Activated naive CD4-positive, alpha-beta T cell treated with anti-CD3 and anti-CD28 coated beads, Interleukin-2, amount 50 U/mL, for 72 hours (primary cell): ENCODE measurements around the gene MARCO. TPM values are rescaled to one million over a fixed set of nuclear protein-coding genes. Genes with fewer than 3 reads are reported as not detected.
"Not testable (repeated sequence)": the region's sequence is repeated elsewhere in the genome, so short reads cannot be mapped to it uniquely, and the experiment has no call there.

Experiments used
- ATAC-seq, 2 donors: fragments of 150-1000 bp; cut with Tn5 transposase; 2 replicates each; pipeline ENCODE4 v1.10.0; 2021; ENCODE audit warnings: mild to moderate bottlenecking in 2 of 2, moderate library complexity in 2 of 2
- DNase-seq, 2 donors: peaks; one replicate each; pipeline ENCODE4 v3.0.0; 2021 to 2022; ENCODE audit warnings: low spot score in 2 of 2
- H3K27ac Mint-ChIP-seq, 2 donors: one replicate each; pipeline ENCODE4 v1.8.0; 2022; ENCODE audit warnings: mild to moderate bottlenecking in 2 of 2, mixed read lengths in 2 of 2
- H3K36me3 Mint-ChIP-seq, 2 donors: one replicate each; pipeline ENCODE4 v1.8.0; 2022; ENCODE audit warnings: mixed read lengths in 2 of 2
- H3K9me3 Mint-ChIP-seq, 2 donors: one replicate each; pipeline ENCODE4 v1.8.0; 2022; ENCODE audit warnings: mixed read lengths in 2 of 2
- total RNA-seq, 2 donors: library from RNA; stranded (reverse); gene quantifications; one replicate each; pipeline ENCODE4 v1.2.3, GENCODE V29; 2022

Gene MARCO
- total RNA-seq, 2 donors from 2014 or later = not detected

DNA sequence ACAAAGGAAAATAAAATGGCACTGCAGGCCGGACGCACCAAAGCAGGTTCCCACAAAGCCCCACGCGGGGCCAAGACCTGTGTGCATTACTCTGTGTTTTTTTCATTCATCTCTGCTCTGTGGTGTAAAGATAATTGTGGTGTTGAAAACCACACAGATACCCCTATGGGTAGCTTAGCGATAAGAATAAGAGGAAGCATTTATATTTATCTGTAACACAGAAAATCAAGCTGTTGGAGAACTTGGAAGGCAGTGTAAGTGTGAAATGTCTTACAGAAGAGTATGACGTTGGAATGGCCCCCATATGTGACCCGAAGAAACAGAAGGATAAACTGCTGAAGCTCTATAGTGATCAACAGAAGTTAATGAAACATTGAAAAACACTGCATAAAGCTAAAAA, 20.3 kb upstream of the MARCO start:
- no peaks in the 10 kb centered on the region for H3K9me3 Mint-ChIP-seq
- ATAC-seq = no peak
- no peak for DNase-seq
- no peak overlapping the region for H3K27ac Mint-ChIP-seq
- H3K36me3 Mint-ChIP-seq = no peaks in the 10 kb centered on the region

GRCh38 chr2:118922254-118922653, 19.7 kb upstream of the MARCO start:
- H3K27ac Mint-ChIP-seq = no peak overlapping the region
- H3K9me3 Mint-ChIP-seq = no peaks in the 10 kb centered on the region
- H3K36me3 Mint-ChIP-seq = no peaks in the 10 kb centered on the region
- no peak for DNase-seq
- no peak for ATAC-seq

GRCh38 chr2:118923371-118923770, 18.6 kb upstream of the MARCO start:
- H3K9me3 Mint-ChIP-seq = no peaks in the 10 kb centered on the region
- H3K36me3 Mint-ChIP-seq = no peaks in the 10 kb centered on the region
- H3K27ac Mint-ChIP-seq = no peak overlapping the region
- ATAC-seq (no peak), DNase-seq (no peak)

- ATAC-seq = no peak
These were observed 16.5 kb upstream of the MARCO start for GRCh38 chr2:118925476-118925875.

DNA sequence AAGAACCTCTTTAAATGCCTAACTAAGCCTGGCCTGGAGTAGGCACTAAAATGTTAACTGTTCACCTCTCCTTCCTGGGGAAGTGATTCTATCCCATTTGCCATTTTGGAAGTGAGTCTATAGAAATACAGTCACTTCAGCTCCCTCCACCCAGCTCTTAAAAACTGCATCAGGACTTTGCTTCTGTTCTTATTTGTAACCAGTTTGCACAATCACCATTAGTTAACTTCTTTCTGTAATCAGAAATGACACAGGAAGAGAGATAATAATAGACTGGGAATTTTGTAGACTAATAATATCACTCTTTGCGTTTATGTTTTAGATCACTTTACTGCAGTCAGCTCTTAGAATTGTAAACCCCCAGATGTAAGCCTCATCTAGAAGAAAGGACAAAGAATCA, 16.0 kb upstream of the MARCO start:
- H3K27ac Mint-ChIP-seq = no peak overlapping the region
- peaks cover 7% of the 10 kb centered on the region in 2 donors for H3K36me3 Mint-ChIP-seq
- DNase-seq = no peak
- H3K9me3 Mint-ChIP-seq = peaks cover 11 to 17% of the 10 kb centered on the region in 2 donors
- ATAC-seq = no peak

More at GRCh38 chr2:118925476-118925875, 16.5 kb upstream of the MARCO start:
- peaks cover 8 to 14% of the 10 kb centered on the region in 2 donors for H3K9me3 Mint-ChIP-seq
- no peak for DNase-seq
- peaks cover 4% of the 10 kb centered on the region in 2 donors for H3K36me3 Mint-ChIP-seq
- H3K27ac Mint-ChIP-seq = no peak overlapping the region

DNA sequence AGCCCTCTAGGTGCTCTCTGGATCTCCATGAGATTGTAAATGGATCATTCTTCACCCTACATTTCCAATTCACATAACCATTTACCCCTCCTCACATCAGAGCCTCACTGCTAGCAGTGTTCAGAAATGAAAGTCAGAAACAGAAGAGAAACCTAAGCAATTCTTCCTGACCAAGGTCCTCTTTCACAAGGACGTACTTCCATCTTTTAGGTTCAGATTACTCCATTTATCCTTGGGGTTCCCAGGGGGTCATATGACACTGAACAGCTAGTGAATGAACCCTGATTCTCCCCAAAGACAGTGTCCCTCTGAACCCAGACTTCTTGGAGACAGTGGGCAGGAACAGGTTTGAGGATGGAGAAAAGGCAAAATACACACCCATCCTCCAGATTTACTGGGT, 12.9 kb upstream of the MARCO start:
- Mint-ChIP-seq H3K9me3 (peaks cover 19 to 27% of the 10 kb centered on the region in 2 donors), H3K27ac (no peak overlapping the region), H3K36me3 (peaks cover 17 to 19% of the 10 kb centered on the region in 2 donors)
- ATAC-seq (no peak), DNase-seq (no peak)

DNA sequence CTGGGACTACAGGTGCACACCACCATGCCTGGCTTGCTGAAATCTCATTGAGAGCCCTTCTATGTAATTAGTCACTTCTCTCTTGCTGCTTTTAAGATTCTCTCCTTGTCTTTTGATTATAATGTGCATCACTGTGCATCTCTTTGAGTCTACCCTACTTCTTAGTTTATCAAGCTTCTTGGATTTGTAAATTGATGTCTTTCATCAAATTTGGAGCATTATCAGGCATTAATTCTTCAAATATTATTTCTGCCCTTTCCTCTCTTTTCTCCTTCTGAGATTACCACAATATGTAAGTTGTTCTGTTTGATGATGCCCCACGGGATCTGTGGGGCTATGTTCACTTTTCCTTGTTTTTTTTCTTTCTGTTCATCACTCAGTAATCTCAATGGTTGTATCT, 9.0 kb upstream of the MARCO start:
- H3K36me3 Mint-ChIP-seq = peaks cover 17 to 19% of the 10 kb centered on the region in 2 donors
- no peak for DNase-seq
- H3K27ac Mint-ChIP-seq = no peak overlapping the region
- ATAC-seq = no peak
- H3K9me3 Mint-ChIP-seq = peaks cover 19 to 27% of the 10 kb centered on the region in 2 donors

DNA sequence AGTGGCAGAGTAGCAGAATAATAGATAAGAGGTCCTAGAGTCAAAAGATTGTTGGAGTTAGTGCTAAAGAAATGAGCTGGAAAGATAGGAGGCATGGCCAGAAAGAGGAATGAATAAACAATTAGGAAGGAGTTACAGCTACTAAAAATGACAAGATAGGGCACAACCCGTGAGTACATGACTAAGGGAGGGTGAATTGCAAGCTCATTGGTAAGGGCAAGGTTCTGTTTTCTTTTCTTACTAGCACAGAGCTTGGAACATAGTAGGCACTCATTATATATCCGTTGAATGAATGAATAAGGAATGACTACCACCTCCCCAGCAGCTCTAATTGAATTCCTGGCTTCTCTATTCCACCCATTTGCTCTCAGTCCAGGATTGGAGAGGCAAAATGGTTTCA, 5.7 kb upstream of the MARCO start:
- DNase-seq (no peak), ATAC-seq (no peak)
- peaks cover 9% of the 10 kb centered on the region in 2 donors for H3K9me3 Mint-ChIP-seq
- peaks cover 10 to 12% of the 10 kb centered on the region in 2 donors for H3K36me3 Mint-ChIP-seq
- no peak overlapping the region for H3K27ac Mint-ChIP-seq

DNA sequence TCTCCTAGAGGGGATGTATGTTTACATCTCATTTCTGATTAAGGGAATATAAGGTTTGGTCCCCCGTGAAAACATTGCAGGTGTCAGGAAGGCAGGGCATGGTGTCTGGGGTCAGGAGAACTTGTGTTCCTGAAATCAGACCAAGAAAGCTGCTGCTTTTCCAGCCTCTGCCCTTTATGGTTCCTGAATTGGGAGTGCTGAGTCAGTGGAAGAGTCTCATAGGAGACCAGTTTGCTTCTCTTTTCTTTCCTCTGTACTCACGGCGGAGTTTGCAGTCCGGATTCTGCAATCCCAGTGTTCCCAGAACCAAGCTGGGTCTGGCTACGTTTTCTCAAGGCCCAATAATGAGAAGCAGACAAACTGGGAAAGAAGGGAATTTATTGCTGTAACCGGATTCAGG, 5.1 kb upstream of the MARCO start:
- Mint-ChIP-seq H3K36me3 (peaks cover 10 to 12% of the 10 kb centered on the region in 2 donors), H3K27ac (no peak overlapping the region), H3K9me3 (peaks cover 9% of the 10 kb centered on the region in 2 donors)
- ATAC-seq (no peak), DNase-seq (no peak)

GRCh38 chr2:118937817-118938216, 4.2 kb upstream of the MARCO start:
- Mint-ChIP-seq H3K27ac (no peak overlapping the region), H3K9me3 (peaks cover 7 to 8% of the 10 kb centered on the region in 2 donors), H3K36me3 (peaks cover 10 to 11% of the 10 kb centered on the region in 2 donors)
- DNase-seq (no peak), ATAC-seq (no peak)

GRCh38 chr2:118939994-118940393, 2.0 kb upstream of the MARCO start:
- no peaks in the 10 kb centered on the region for H3K36me3 Mint-ChIP-seq
- no peak overlapping the region for H3K27ac Mint-ChIP-seq
- ATAC-seq = no peak
- no peak for DNase-seq
- no peaks in the 10 kb centered on the region for H3K9me3 Mint-ChIP-seq

- Mint-ChIP-seq H3K36me3 (no peaks in the 10 kb centered on the region), H3K9me3 (no peaks in the 10 kb centered on the region), H3K27ac (peak overlapping the region in 1 of 2 donors; percentile 45)
- DNase-seq = no peak
- ATAC-seq = no peak
These were observed 1.4 kb upstream of the MARCO start for GRCh38 chr2:118940486-118941120.

- H3K9me3 Mint-ChIP-seq = no peaks in the 10 kb centered on the region
- H3K27ac Mint-ChIP-seq = no peak overlapping the region
- H3K36me3 Mint-ChIP-seq = no peaks in the 10 kb centered on the region
- DNase-seq (no peak), ATAC-seq (no peak)
These were observed 1.3 kb downstream of the MARCO start for GRCh38 chr2:118943286-118943685.

GRCh38 chr2:118945881-118946280, 3.9 kb downstream of the MARCO start:
- no peaks in the 10 kb centered on the region for H3K9me3 Mint-ChIP-seq
- DNase-seq (no peak), ATAC-seq (no peak)
- no peaks in the 10 kb centered on the region for H3K36me3 Mint-ChIP-seq
- no peak overlapping the region for H3K27ac Mint-ChIP-seq

DNA sequence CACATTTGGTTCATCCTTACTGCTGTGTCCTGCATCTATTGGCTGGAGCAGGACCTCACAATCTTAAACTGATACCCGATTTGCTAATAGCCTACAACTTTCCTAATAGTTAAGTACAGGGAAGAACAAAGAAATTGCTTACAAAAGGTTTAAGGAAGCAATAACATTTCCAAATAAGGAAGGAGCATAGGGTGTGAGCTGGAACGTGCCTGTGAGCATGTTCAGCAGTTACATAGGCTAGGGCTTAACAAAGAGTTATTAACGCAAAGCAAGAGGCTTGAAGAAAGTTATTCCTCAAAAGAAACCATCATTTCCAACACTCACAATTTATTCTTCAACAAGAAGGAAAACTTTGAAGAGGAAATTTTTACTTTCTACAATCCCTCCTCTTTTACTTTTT, 6.3 kb downstream of the MARCO start:
- H3K27ac Mint-ChIP-seq, ATAC-seq, H3K9me3 Mint-ChIP-seq, H3K36me3 Mint-ChIP-seq, DNase-seq: not testable (repeated sequence)

DNA sequence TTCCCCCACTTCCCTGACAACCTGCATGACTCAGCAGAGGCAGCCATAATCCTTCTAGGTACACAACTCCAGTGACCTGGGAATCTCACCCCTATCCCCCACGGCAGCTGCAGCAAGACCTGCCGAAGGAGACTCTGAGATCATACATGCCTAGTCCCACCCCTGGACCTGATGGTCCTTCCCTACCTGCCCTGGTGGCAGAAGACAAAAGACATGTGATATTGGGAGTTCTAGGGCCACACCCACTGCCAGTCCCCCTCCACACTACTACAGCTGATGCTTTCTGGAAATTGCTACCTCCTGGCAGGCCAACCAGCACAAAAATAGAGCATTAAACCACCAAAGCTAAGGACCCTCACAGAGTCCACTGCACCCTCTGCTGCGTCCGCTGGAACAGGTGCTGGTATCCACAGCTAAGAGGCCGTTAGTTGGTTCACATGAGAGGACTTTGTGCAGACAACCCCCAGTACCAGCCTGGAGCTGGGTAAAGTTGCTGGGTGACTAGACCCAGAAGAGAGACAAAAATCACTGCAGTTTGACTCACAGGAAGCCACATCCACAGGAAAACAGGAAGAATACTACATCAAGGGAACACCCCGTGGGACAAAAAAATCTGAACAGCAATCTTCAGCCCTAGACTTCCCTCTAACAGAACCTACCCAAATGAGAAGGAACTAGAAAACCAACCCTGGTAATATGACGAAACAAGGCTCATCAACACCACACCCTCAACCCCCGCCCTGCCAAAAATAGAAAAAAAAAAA, 12.5 kb downstream of the MARCO start:
- Mint-ChIP-seq H3K36me3 (peaks cover 13 to 42% of the 10 kb centered on the region in 2 donors), H3K9me3 (peaks cover 24 to 28% of the 10 kb centered on the region in 2 donors), H3K27ac (no peak overlapping the region)
- ATAC-seq (no peak), DNase-seq (no peak)

GRCh38 chr2:118965737-118966136, 23.7 kb downstream of the MARCO start:
- DNase-seq = no peak
- ATAC-seq = no peak
- Mint-ChIP-seq H3K36me3 (no peaks in the 10 kb centered on the region), H3K27ac (no peak overlapping the region), H3K9me3 (peaks cover 0 to 9% of the 10 kb centered on the region in 2 donors)
